Right atrium auricular region (tissue), 2 donors: ENCODE measurements around the gene SAMM50. TPM values are rescaled to one million over a fixed set of nuclear protein-coding genes. Genes with fewer than 3 reads are reported as not detected.

ENCODE experiments used
- DNase-seq: peaks from one replicate; pipeline ENCODE4 v3.0.0-alpha.2; 2019; ENCODE audit warnings: low spot score
- H3K27ac ChIP-seq, 2 donors: fragments of 200-600 bp; sonication (generic); 1 replicate in 1 of 2; 2 replicates in 1 of 2; pipeline ENCODE4 v1.5.1; 2016 to 2019
- H3K27me3 ChIP-seq, 2 donors: fragments of 200-600 bp; sonication (generic); one replicate each; pipeline versions ENCODE4 v1.5.1 to v1.6.0; 2017 to 2019
- H3K36me3 ChIP-seq: fragments of 200-600 bp; sonication (generic); one replicate; pipeline ENCODE4 v1.5.1; 2016
- H3K4me1 ChIP-seq, 2 donors: fragments of 200-600 bp; sonication (generic); one replicate each; pipeline versions ENCODE4 v1.5.1 to v1.6.0; 2017 to 2019
- H3K4me3 ChIP-seq, 2 donors: fragments of 200-600 bp; sonication (generic); 1 replicate in 1 of 2; 2 replicates in 1 of 2; pipeline ENCODE4 v1.5.1; 2017 to 2019; ENCODE audit warnings: mild to moderate bottlenecking in 1 of 2, moderate library complexity in 1 of 2
- H3K9me3 ChIP-seq, 2 donors: fragments of 200-600 bp; sonication (generic); one replicate each; pipeline ENCODE4 v1.5.1; 2019
- CTCF ChIP-seq, 2 donors: fragments of 200-600 bp; sonication (generic); IDR thresholded peaks; one replicate each; pipeline ENCODE4 v1.5.1; 2019; ENCODE audit warnings: antibody characterized with exemption in 2 of 2
- total RNA-seq, 2 donors: library from RNA; depleted of rRNA; stranded (reverse); fragments of >200 nt; gene quantifications; one replicate each; pipeline ENCODE4 v1.1.0, GENCODE V29; 2016

SAMM50 gene
- total RNA-seq, 2 donors from 2014 or later: 40.4 to 57.1 TPM

GRCh38 chr22:43923631-43924464, 31.4 kb upstream of the SAMM50 start, which contains the start of gene PNPLA3:
TSS of gene PNPLA3 (plus strand) at chr22:43923805. CDS start at chr22:43923912, 107 bp downstream.
- Histone ChIP-seq H3K9me3 (no peaks in the 10 kb centered on the region), H3K4me1 (peaks cover 0 to 16% of the 10 kb centered on the region in 2 donors), H3K4me3 (peak within 1 kb of the TSS; percentile 54 to 68), H3K27ac (peak within 1 kb of the TSS in 1 of 2 donors; percentile 46), H3K36me3 (no peaks in the 10 kb centered on the region), H3K27me3 (no peaks in the 10 kb centered on the region)
- peak; percentile 85 for DNase-seq
- TF ChIP-seq CTCF (IDR thresholded peaks at IDR 0.05): no peak

GRCh38 chr22:43924877-43925276, 30.4 kb upstream of the SAMM50 start:
- no peak overlapping the region for H3K4me3 ChIP-seq
- H3K27me3 ChIP-seq: no peaks in the 10 kb centered on the region
- no peak for DNase-seq
- no peaks in the 10 kb centered on the region for H3K9me3 ChIP-seq
- H3K4me1 ChIP-seq: peaks cover 0 to 16% of the 10 kb centered on the region in 2 donors
- no peaks in the 10 kb centered on the region for H3K36me3 ChIP-seq
- no peak overlapping the region for H3K27ac ChIP-seq
- no peak for TF ChIP-seq CTCF (IDR thresholded peaks at IDR 0.05)

- H3K4me1 ChIP-seq: peaks cover 0 to 16% of the 10 kb centered on the region in 2 donors
- H3K27ac ChIP-seq: no peak overlapping the region
- DNase-seq: no peak
- no peaks in the 10 kb centered on the region for H3K36me3 ChIP-seq
- no peak overlapping the region for H3K4me3 ChIP-seq
- H3K27me3 ChIP-seq: no peaks in the 10 kb centered on the region
- H3K9me3 ChIP-seq: no peaks in the 10 kb centered on the region
- no peak for TF ChIP-seq CTCF (IDR thresholded peaks at IDR 0.05)
These were observed 29.6 kb upstream of the SAMM50 start for GRCh38 chr22:43925433-43926348.

- no peak for DNase-seq
- no peak overlapping the region for H3K27ac ChIP-seq
- H3K27me3 ChIP-seq: no peaks in the 10 kb centered on the region
- H3K36me3 ChIP-seq: no peaks in the 10 kb centered on the region
- H3K9me3 ChIP-seq: no peaks in the 10 kb centered on the region
- peaks cover 0 to 16% of the 10 kb centered on the region in 2 donors for H3K4me1 ChIP-seq
- H3K4me3 ChIP-seq: no peak overlapping the region
- TF ChIP-seq CTCF (IDR thresholded peaks at IDR 0.05): no peak
These were observed 28.9 kb upstream of the SAMM50 start for GRCh38 chr22:43926349-43926710.

GRCh38 chr22:43928468-43928867, 26.8 kb upstream of the SAMM50 start:
- TF ChIP-seq CTCF (IDR thresholded peaks at IDR 0.05): no peak
- no peak overlapping the region for H3K4me3 ChIP-seq
- no peak for DNase-seq
- H3K27ac ChIP-seq: no peak overlapping the region
- peaks cover 0 to 10% of the 10 kb centered on the region in 2 donors for H3K4me1 ChIP-seq
- no peaks in the 10 kb centered on the region for H3K9me3 ChIP-seq
- H3K27me3 ChIP-seq: no peaks in the 10 kb centered on the region
- H3K36me3 ChIP-seq: no peaks in the 10 kb centered on the region
